Nucleus accumbens (tissue), 56 donors: ENCODE results near the gene FAM50A.
"Not testable (repeated sequence)": the region's sequence is repeated elsewhere in the genome, so short reads cannot be mapped to it uniquely, and the experiment has no call there.

ENCODE experiments used
- DNase-seq, 56 donors: peaks; one replicate each; lab custom pipeline; 2025; lab: John Stamatoyannopoulos, UW

Gene FAM50A, protein sequence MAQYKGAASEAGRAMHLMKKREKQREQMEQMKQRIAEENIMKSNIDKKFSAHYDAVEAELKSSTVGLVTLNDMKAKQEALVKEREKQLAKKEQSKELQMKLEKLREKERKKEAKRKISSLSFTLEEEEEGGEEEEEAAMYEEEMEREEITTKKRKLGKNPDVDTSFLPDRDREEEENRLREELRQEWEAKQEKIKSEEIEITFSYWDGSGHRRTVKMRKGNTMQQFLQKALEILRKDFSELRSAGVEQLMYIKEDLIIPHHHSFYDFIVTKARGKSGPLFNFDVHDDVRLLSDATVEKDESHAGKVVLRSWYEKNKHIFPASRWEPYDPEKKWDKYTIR

DNA sequence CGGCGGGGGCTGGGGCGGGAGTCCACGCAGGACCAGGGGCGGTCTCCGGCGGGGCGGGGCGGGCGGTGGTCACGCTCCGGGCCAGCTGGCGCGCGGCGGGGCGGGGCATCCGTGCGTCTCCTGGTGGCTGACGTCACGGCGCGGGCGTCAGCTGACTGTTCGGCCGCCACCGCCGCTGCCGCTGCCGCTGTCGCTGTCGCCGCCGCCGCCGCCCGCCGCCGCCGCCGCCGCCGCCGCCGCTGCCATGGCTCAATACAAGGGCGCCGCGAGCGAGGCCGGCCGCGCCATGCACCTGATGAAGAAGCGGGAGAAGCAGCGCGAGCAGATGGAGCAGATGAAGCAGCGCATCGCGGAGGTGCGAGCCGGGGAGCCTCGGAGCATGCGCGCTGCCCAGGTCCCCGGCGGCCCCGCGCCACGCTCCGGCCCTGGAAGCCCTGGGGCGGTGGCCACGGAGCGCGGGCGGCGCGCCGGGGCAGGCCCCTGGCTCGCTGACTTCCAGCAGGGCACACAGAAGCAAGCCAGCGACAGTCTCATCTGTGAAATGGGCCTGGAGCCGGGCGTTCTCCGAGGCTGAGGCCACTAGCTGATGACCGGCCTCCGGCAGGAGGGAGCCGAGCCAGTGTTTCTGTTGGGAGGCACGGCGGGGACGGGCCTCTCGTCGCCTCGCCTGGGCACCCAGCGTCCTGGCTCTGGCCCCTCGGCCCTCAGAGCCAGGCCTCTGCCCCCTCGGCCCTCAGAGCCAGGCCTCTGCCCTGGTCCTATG is at the start of gene FAM50A:
Gene FAM50A (plus strand): TSS at position 150 of the 763 bp plus-strand sequence. CDS start 95 bp downstream, at position 245.
- peak in 48 of 56 donors; percentile 21 to 82 (median 53) for DNase-seq

DNA sequence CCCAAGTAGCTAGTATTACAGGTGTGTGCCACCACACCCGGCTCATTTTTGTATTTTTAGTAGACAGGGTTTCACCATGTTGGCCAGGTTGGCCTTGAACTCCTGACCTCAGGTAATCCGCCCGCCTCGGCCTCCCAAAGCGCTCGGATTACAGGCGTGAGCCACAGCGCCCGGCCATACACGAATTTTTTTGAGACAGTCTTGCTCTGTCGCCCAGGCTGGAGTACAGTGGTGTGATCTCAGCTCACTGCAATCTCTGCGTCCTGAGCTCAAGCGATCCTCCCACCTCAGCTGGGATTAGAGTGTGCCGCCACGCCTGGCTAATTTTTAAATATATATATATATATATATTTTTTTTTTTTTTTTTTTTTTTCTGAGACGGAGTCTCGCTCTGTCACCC is 47.6 kb upstream of the FAM50A start:
- DNase-seq: not testable (repeated sequence)

DNA sequence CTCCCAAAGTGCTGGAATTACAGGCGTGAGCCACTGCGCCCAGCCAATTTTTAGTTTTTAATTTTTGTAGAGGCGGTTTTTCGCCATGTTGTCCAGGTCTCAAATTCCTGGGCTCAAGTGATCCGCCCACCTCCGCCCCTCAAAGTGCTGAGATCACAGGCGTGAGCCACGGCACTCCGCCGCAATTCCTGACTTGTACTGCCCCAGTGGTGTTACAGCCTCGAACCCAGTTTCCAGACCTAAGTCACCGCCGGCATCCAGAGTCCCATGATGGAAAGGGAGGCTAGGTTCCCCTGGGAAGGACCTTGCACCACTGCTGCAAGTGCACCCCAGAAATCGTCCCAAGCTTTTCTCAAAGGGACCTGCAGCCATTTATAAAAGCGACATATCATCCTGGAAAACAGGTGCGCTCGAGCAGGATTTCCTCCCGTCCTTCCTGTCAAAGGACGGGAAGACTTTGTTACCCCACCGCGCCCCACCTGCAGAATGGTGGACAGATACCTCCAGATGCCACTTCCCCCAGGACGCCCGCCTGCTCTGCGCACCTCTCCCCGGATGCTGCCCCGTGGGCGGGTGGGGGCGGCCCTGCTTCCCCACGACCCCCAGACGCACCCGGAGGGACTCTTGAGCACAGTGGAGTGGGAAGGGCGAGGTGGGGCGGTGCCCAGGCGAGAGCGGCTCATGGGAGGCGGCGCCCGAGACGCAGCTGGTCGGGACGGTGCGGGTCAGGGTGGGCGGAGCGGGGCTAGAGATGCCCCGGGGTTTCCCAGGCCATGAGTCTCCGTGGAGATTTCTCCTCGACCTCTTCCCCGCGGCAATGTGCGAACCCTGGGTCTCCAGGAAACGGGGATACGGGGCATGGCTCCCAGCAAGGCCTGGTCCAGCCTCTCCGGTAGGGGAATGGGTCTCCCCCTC is 46.7 kb upstream of the FAM50A start:
- peak in 37 of 56 donors; percentile 19 to 77 (median 55) for DNase-seq

DNA sequence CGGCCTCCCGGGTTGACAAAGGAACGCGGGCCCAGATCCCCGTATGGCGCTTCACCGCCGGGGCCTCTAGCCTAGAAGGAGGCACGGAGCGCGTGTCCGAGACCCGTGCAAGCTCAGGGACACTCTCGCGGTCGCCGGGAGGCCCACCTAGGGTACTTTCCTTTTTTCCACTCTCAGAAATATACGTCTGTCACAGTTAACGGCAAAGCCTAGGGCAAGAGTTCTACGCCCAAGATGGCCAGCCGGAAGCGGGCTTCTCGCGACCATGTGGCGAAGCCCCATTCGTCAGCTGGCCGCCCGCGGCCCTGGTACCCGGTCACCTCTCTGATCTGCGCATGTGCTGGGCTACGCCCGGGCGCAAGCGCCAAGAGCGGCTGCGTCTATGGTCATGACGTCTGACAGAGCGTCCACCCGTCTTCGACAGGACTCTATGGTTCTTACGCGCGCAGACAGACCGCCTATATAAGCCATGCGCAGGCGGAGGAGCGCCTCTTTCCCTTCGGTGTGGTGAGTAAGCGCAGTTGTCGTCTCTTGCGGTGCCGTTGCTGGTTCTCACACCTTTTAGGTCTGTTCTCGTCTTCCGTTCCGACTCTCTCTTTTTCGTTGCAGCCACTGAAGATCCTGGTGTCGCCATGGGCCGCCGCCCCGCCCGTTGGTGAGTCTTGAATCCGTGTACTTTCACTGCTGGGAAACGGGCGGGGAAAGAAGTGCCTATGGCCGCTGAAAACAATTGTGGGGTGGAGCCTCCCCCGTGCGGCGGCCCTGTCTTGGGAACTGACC is 45.9 kb upstream of the FAM50A start, which contains the start of gene RPL10:
Gene RPL10 (plus strand): TSS at position 490 of the 780 bp plus-strand sequence. CDS start 143 bp downstream, at position 633.
- DNase-seq: peak; percentile 14 to 95 (median 89)

DNA sequence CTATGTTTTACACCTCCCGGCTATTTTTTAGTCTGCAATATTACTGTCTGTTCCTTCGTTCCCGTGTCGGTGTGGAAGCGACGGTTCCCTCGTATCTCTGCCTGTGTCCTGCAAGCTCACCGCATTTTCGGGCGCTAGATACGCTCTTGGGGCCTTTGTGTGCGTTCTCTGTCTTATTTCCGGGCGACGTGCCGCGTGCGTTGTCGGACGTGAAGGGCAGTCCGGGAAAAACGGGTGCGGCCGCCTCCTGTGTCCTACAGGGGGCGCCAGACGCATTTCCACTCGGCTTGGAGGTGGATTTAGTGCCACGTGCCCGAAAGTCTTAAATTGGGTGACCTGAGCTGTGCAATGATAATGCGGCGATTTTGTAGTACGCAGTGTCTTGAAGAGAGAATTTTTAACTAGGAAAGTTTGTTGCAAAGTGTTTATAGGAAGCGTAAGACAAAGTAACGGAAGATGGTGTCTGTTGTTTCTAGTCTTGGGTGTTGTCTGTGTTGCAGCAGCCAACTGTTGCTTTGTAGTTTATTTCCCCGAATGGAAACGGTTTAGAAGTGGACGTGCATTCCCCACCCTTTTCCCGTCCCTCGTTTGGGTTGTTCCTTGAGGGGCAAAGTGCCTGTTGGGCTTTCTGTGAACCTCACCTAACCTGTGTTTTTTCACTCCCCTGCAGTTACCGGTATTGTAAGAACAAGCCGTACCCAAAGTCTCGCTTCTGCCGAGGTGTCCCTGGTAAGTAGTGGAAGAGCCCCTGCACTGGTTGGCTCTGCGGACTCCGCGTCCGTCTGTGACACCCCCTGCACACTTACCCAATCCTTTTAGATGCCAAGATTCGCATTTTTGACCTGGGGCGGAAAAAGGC is 45.0 kb upstream of the FAM50A start:
- peak in 51 of 56 donors; percentile 4 to 87 (median 53) for DNase-seq

DNA sequence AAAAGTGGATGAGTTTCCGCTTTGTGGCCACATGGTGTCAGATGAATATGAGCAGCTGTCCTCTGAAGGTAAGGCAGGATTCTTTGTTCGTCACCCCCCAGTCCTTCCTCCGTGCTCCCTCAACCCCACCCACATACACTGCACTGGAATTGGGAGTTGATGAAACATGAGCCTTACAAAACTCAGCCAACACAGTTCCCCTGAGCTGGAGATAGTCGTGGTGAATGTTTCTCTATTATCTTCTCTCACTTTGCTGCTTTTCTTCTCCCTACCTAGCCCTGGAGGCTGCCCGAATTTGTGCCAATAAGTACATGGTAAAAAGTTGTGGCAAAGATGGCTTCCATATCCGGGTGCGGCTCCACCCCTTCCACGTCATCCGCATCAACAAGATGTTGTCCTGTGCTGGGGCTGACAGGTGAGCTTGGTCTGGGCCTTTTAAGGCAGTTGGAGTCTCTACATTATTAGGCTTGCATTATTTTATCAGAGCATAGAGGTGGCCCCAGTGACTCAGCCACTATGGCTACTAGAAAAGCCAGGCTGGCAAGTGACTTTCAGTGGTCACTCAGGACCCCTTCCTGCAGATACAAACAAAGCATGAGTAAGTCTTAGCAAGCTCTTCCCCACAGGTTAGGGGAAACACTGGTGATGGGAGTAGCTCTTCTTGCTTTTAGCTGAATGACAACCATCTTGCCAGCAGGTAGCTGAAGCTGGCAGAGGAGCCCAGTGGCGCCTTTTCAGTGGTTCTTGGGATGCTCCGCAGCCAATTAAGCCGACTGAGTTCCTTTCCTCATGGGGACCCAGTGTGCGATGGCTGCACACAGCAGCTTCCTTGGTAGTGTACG is 44.2 kb upstream of the FAM50A start:
- DNase-seq: no peak

DNA sequence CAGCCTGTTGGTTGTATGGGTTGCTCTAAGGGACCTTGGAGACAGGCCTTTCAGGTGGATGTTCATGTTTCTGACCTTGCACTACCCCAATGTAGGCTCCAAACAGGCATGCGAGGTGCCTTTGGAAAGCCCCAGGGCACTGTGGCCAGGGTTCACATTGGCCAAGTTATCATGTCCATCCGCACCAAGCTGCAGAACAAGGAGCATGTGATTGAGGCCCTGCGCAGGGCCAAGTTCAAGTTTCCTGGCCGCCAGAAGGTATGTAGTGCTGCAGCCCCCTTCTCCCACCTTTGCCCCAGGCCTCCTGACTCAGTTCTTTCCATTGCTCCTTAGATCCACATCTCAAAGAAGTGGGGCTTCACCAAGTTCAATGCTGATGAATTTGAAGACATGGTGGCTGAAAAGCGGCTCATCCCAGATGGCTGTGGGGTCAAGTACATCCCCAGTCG is 43.5 kb upstream of the FAM50A start:
- not testable (repeated sequence) for DNase-seq

DNA sequence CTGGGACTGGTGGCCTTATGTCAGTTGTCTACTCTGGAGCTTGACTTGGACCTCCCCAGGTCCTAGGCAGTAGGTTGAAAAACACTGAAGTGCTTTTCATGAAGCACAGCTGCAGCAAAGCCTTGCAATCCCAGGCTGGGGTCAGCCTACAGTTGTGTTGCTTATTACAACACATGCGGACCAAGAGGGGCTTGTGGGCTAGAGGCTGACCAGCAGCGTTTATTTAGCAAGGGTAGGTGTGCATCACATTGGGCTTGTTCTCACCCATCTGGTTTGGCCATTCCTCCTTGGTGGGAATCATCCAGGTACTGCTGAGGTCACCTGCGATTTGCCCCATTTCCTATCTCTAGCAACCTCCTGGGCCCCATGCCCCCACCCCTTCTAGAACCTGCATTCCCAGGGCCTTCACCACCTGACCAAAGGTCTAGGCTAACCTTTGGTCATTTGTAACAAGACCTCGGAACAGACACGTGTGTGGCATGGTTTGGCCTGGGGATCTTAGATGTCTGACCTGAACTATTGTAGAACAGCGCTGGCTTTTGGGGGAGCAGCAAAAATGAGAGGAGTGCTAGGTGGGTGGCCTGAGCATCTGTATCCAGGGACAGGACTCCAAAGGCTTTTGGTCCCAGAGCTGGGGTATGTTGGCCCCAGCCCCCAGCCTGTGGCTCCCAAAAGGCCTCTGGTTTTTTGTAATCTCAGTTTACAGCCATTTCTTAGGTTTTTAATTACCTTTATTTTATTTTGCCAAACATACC is 42.7 kb upstream of the FAM50A start:
- DNase-seq: no peak

DNA sequence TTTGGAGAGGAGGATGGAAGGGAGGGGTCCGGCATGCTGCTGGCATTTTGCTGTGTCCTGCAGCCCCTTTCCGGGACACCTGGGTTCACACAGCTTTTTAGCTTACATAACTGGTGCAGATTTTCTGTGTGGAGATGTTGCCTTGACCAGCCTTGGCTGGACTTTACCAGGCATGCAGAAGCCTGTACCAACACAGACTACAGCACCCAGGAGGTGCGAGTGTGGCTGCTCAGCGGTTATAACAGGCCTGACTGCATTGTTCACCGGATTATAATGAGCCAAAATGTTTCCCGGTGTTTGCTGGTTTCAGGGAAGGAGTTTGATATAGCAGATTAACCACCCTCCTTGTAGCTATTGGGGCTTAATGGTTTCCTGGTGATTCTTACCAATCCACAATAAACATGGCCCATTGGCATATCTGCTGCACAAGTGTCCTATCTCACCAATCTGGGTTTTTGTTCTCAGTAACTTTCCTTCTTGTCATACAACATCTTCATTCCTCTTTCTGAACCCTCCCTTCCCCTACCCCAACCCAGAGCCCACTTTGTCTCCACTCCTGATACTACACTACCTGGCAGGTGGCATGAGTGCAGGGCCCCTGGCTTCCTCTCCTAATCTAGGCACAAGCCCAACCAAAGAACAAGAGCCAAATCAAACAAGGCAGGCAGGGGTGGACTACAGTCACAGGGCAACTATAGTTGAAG is 41.9 kb upstream of the FAM50A start:
- DNase-seq: no peak

DNA sequence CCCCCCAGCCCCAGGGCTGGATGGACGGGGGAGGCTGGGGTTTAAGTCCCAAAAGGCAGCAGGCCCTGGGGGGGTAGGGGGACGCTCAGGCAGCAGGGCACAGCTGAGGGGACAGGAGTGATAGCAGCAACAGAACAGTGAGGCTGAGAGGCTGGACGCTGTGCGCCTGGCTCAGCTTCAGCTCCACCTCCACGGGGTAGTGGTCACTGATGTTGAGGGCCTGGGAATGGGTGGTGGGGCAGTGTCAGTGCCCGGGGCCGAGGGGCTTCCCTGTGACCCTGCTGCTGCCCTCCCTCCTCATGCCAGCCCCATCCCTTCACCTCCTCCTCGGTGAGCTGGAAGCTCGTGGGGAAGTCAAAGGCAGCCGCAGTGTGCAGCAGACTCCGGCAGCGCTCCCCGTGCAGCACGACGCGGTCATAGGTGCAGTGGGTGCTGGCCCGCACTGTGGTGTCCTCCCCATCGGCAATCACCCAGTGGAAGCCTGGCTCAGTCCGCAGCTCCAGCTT is 41.3 kb upstream of the FAM50A start:
- no peak for DNase-seq

DNA sequence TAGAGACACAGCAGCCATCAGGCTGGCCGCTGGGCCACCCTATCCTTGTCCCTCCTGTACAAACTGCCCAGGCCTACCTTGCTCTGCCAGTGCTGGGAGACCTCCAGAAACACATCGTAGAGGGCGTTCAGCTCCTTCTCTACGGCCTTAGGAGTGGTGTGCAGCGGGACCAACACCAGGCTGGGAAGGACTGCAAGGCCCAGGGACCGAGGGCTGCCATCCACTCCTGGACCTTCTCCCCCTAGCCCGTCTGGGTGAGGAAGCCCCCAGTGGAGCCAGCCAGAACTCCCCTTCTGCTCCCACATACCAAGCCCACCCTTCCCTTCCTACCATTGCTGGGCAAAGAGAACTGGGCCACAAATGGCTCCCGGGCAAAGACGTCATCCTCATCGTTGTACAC is 40.7 kb upstream of the FAM50A start:
- DNase-seq: no peak

DNA sequence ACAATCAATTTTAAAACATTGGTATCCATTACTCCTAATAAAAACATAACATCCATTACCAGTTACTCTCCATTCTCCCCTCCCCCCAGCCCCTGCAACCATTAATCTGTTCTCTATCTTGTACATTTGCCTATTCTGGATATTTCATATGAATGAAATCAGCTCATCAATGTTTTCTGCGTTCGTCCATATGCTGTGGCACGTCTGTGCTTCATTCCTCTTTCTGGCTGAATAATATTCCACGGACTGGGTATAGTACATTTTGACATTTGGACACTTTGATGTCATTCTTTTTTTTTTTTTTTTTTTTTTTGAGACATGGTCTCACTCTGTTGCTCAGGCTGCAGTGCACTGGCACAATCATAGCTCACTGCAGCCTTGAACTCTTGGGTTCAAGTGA is 40.1 kb upstream of the FAM50A start:
- no peak for DNase-seq

DNA sequence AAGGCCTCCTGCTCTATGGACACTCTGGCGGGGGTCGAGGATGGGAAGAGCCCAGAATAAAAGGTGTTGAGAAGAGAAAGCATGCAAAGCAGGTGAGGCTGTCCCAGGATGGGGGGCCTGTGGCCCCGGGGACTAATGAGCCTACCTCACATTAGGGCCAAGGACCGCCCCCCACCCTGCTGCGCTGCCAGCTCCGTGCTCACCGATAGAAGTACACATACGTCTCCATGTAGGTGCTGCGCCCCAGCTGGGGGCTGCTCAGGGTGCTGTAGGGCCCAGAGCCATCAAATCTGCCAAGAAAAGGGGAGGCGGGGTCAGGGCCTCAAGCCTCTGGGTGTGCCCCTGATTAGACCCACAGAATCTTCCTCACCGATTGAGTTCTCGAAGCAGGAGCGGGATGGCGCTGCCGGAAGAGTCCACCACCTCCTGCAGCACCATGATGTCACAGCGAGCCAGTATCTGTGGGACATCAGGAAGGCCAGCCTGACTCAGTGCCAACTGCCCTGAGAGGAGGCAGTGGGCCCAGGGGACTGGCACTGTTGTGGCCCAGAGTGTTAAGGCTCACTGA is 39.2 kb upstream of the FAM50A start:
- no peak for DNase-seq

DNA sequence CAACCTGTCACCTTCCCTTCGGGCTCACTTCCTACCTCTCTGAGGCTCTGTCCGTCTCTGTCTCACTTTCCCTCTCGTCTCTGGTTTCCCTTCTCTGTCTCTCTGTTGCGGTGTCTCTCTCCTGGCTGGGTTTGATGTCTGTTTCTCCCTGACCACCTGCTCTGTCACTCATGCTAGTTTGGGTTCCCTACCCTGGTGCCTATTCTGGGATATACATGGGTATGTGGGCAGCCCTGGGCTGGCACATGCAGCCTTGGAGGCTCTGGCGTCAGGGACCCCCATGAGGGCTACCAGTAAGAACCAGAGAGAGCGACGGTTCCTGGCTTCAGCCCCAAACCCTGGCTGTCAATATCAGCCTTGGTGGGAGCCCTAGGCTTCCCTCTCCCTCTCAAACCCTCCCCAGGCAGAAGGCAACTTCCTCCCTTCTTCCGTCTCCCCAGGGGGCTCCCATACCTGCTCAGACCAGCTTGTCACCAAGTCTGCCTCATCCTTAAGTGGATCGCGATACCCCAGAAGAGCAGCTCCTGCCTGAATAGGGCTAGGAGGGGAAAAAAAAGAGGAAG is 35.2 kb upstream of the FAM50A start:
- no peak for DNase-seq

DNA sequence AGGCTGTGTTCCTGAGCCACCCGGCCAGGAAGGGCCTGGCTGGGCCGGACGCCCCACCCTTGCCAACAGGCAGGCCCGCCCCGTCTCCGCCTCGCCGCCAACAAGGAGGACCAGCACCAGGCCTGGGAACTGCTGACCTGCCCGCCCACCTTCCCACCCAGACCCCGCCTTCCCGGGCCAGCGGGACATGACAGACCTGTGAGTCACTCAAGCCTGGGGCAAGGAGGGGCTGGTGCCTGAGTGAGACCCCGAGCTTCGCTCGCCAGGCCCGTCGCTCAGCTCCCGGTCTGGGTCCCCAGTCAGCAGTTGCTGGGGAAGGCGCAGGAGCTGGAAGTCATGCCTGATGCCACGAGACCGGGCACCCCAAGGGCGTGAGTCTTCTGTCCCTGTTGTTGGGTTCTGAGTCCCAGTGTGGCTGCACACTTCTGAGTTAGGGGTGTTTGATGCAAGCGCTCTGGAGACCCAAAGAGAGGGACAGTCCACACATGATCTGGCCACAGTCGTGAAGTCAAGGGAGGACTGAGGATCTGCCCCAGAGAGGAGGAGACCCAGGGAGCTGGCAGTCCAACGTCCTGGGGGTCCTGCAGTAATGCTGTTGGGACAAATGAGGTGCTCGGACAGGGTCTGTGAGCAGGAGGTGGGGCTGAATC is 34.6 kb upstream of the FAM50A start, which contains the start of gene DNASE1L1:
Gene DNASE1L1 (minus strand): TSS at position 33 of the 650 bp plus-strand sequence. CDS start 3,686 bp downstream, outside the sequence.
- peak in 14 of 56 donors; percentile 0 to 51 (median 8) for DNase-seq
